Tibial artery (tissue), 4 donors: Measurements from ENCODE around the gene ZNF431.

Source experiments
- DNase-seq, 2 donors: peaks; one replicate each; pipeline ENCODE4 v3.0.0-alpha.2; 2019
- H3K27ac ChIP-seq, 2 donors: fragments of 200-600 bp; sonication (generic) in 1 of 2; 1 replicate in 1 of 2; 2 replicates in 1 of 2; pipeline ENCODE4 v1.5.1; 2018 to 2019; ENCODE audit warnings: mild to moderate bottlenecking in 1 of 2
- H3K27me3 ChIP-seq, 2 donors: fragments of 200-600 bp; sonication (generic) in 1 of 2; one replicate each; pipeline versions ENCODE4 v1.5.1 to v1.6.0; 2016 to 2019
- H3K36me3 ChIP-seq, 3 donors: fragments of 200-600 bp; sonication (generic) in 2 of 3; one replicate each; pipeline ENCODE4 v1.5.1; 2016 to 2019; ENCODE audit warnings: mild to moderate bottlenecking in 2 of 3
- H3K4me1 ChIP-seq, 4 donors: fragments of 200-600 bp; sonication (generic) in 2 of 4; 1 replicate in 3 of 4; 2 replicates in 1 of 4; pipeline ENCODE4 v1.5.1; 2016 to 2019
- H3K4me3 ChIP-seq, 2 donors: fragments of 200-600 bp; sonication (generic) in 1 of 2; 1 replicate in 1 of 2; 2 replicates in 1 of 2; pipeline ENCODE4 v1.5.1; 2018 to 2019; ENCODE audit warnings: mild to moderate bottlenecking in 2 of 2
- H3K9me3 ChIP-seq, 3 donors: fragments of 200-600 bp; sonication (generic) in 1 of 3; one replicate each; pipeline ENCODE4 v1.5.1; 2016 to 2019
- intact Hi-C: fragments of 100-400 bp; cut with DNase I; formaldehyde crosslinking; loops from one replicate; pipeline ENCODE4 v1.15.0; 2023; ENCODE audit warnings: low total_unique reads
- TF ChIP-seq, protein P1 (sequence below), 2 experiments: fragments of 200-600 bp in 1 of 2; fragments of 450-650 bp in 1 of 2; IDR thresholded peaks; one replicate each; pipeline ENCODE4 v1.5.1; 2017 to 2019; ENCODE audit warnings: antibody characterized with exemption in 2 of 2, mild to moderate bottlenecking in 1 of 2, moderate library complexity in 1 of 2

ZNF431 gene

DNA sequence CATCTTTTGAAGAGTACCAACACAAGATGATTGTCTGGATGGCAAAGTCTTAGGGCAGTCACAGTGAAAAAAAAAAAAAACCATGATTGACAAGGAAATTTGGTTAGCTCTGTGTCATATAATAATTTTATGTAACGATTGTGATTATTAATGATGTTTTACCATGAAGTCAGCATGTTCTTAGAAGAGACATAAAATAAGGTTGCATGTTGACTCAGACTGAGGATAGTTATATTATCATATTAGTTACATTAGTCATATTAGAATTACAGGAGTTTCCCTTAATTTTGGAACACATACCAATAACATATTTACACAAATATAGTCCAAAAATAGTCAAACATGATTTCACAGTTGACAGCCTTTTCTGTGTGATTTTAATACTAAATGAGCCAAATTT is 5.7 kb downstream of the ZNF431 start:
- H3K4me1 ChIP-seq, result peaks cover 0 to 10% (median 4%) of the 10 kb centered on the region in 4 donors
- no peak for DNase-seq
- no peaks in the 10 kb centered on the region for H3K9me3 ChIP-seq
- intact Hi-C loops, result no loop called here
- no peak overlapping the region for H3K4me3 ChIP-seq
- peaks cover 21 to 58% (median 48%) of the 10 kb centered on the region in 3 donors for H3K36me3 ChIP-seq
- no peaks in the 10 kb centered on the region for H3K27me3 ChIP-seq
- TF ChIP-seq, protein P1, sequence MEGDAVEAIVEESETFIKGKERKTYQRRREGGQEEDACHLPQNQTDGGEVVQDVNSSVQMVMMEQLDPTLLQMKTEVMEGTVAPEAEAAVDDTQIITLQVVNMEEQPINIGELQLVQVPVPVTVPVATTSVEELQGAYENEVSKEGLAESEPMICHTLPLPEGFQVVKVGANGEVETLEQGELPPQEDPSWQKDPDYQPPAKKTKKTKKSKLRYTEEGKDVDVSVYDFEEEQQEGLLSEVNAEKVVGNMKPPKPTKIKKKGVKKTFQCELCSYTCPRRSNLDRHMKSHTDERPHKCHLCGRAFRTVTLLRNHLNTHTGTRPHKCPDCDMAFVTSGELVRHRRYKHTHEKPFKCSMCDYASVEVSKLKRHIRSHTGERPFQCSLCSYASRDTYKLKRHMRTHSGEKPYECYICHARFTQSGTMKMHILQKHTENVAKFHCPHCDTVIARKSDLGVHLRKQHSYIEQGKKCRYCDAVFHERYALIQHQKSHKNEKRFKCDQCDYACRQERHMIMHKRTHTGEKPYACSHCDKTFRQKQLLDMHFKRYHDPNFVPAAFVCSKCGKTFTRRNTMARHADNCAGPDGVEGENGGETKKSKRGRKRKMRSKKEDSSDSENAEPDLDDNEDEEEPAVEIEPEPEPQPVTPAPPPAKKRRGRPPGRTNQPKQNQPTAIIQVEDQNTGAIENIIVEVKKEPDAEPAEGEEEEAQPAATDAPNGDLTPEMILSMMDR (IDR thresholded peaks at IDR 0.05), result no peak
- H3K27ac ChIP-seq, result no peak overlapping the region

DNA sequence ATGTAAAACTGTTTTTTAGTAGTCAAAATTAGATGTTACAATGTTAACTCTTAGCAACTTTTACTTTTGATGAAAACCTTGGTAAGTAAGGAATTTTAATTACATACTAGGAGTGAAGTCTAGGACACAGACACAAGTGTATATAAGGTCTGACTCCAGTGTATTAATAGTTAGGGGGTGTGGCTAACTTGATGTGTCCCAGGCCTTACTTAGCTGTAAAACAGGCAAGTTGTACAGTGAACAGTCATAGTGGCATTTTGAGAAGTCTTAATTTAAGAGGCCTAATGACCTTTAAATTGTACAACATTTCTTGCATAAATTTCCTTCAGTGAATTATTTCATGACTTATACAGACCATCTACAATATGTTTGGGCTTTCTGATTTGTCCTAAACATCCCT is 6.8 kb downstream of the ZNF431 start:
- Histone ChIP-seq H3K27ac (no peak overlapping the region), H3K27me3 (no peaks in the 10 kb centered on the region), H3K4me3 (no peak overlapping the region), H3K36me3 (peaks cover 27 to 66% (median 55%) of the 10 kb centered on the region in 3 donors), H3K9me3 (no peaks in the 10 kb centered on the region), H3K4me1 (no peaks in the 10 kb centered on the region)
- TF ChIP-seq, protein P1 (IDR thresholded peaks at IDR 0.05), result no peak
- intact Hi-C loops, result no loop called here
- DNase-seq, result no peak

DNA sequence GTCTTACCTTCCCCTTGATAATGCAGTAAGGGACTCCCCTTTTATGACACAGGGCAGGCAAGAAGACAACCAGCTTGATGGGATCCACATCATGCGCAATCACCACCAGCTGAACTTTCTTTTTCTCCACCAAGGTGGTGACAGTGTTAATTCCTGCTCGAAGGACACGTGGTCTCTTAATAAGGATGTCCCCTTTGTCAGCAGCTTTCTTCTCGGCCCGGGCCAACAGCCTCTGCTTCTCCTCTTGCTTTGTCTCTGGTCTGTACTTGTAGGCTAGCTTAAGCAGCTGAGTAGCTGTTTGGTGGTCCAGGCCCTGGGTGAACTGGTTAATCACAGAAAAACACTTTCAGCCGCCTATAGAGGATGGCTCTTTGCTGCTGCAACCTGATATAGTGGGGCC is 8.0 kb downstream of the ZNF431 start:
- Histone ChIP-seq H3K4me3 (no peak overlapping the region), H3K36me3 (peaks cover 27 to 58% (median 50%) of the 10 kb centered on the region in 3 donors), H3K27ac (no peak overlapping the region), H3K27me3 (no peaks in the 10 kb centered on the region), H3K9me3 (no peaks in the 10 kb centered on the region), H3K4me1 (no peaks in the 10 kb centered on the region)
- TF ChIP-seq, protein P1 (IDR thresholded peaks at IDR 0.05), result no peak
- intact Hi-C loops, result no loop called here
- no peak for DNase-seq

DNA sequence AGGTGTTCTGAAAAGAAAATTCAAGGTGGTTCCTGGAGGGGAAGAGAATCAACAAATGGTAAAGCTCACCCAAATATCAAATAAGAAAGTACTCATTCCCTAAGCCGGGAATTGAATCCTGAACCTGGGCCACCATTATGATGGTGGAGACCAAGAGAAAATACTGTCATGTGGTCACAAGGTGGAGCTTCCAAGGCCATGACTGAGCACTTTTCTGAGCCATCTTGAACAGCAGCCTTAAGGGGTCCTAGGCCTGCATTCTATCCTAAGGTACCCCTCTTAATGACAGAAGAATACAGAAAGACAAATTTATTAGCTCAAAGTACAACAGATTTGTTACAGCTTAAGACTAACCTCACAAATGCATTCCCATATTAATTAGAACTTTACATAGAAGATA is 9.6 kb downstream of the ZNF431 start:
- peaks cover 23 to 48% (median 40%) of the 10 kb centered on the region in 3 donors for H3K36me3 ChIP-seq
- H3K4me3 ChIP-seq, result no peak overlapping the region
- no peak overlapping the region for H3K27ac ChIP-seq
- TF ChIP-seq, protein P1 (IDR thresholded peaks at IDR 0.05), result no peak
- no peaks in the 10 kb centered on the region for H3K27me3 ChIP-seq
- no peaks in the 10 kb centered on the region for H3K4me1 ChIP-seq
- no peak for DNase-seq
- peaks cover 0 to 6% (median 0%) of the 10 kb centered on the region in 3 donors for H3K9me3 ChIP-seq
- intact Hi-C loops, result no loop called here

DNA sequence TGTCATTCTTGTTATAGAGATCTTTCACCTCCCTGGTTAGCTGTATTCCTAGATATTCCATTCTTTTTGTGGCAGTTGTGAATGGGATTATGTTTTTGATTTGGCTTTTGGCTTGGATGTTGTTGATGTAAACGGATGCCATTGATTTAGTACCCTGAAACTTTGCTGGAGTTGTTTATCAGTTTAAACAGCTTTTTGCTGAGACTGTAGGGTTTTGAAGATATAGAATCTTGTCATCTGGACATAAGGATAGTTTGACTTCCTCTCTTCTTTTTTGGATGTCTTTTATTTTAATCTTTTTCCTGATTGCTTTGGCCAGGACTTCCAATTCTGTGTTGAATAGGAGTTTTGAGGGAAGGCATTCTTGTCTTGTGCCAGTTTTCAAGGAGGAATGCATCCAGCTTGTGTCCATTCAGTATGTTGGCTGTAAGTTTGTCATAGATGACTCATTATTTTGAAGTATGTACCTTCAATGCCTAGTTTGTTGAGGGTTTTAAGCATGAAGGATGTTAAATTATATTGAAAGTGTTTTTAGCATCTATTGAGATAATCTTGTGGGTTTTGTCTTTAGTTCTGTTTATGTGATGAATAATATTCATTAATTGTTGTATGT is 16.8 kb downstream of the ZNF431 start:
- H3K27ac ChIP-seq, result no peak overlapping the region
- TF ChIP-seq, protein P1 (IDR thresholded peaks at IDR 0.05), result no peak
- no peak overlapping the region for H3K4me3 ChIP-seq
- intact Hi-C loops, result no loop called here
- DNase-seq, result no peak
- H3K27me3 ChIP-seq, result no peaks in the 10 kb centered on the region
- H3K36me3 ChIP-seq, result peaks cover 5 to 29% (median 24%) of the 10 kb centered on the region in 3 donors
- peaks cover 0 to 9% (median 0%) of the 10 kb centered on the region in 4 donors for H3K4me1 ChIP-seq
- H3K9me3 ChIP-seq, result peaks cover 0 to 11% (median 0%) of the 10 kb centered on the region in 3 donors
